Brain microvascular endothelial cell (primary cell): Measurements from ENCODE around the gene KIFAP3.

ENCODE experiments used
- DNase-seq: peaks from one replicate; pipeline ENCODE4 v3.0.0-alpha.2; 2020
- H3K27ac ChIP-seq: fragments of 250-450 bp; sonication (Bioruptor Pico); 2 replicates; pipeline ENCODE4 v1.5.1; 2020; ENCODE audit warnings: mild to moderate bottlenecking, moderate library complexity
- H3K27me3 ChIP-seq: fragments of 250-450 bp; sonication (Bioruptor Pico); replicated peaks from 2 replicates; pipeline ENCODE4 v1.5.1; 2020; ENCODE audit warnings: mild to moderate bottlenecking
- H3K36me3 ChIP-seq: fragments of 250-450 bp; sonication (Bioruptor Pico); replicated peaks from 2 replicates; pipeline ENCODE4 v1.5.1; 2020; ENCODE audit warnings: mild to moderate bottlenecking
- H3K4me3 ChIP-seq: 2 replicates; pipeline ENCODE4 v1.5.1; 2011; ENCODE audit warnings: low read depth, mild to moderate bottlenecking, control low read depth, low read length, moderate library complexity
- in situ Hi-C: cut with HindIII; loops from 2 replicates; pipeline ENCODE4 v1.10.0; 2017; ENCODE audit warnings: low sequenced_read_pairs, low pct_ligation_motif_present
- TF ChIP-seq, protein P1 (sequence below): IDR thresholded peaks from 2 replicates; pipeline ENCODE4 v1.5.1; 2011; ENCODE audit warnings: low read depth, mild to moderate bottlenecking, moderate library complexity, low read length, control low read depth, inconsistent platforms; ENCODE audit errors: missing control alignments

Gene KIFAP3

GRCh38 chr1:170030212-170030611 is 44.3 kb downstream of the KIFAP3 start:
- Histone ChIP-seq H3K36me3 (no peaks in the 10 kb centered on the region), H3K4me3 (no peak overlapping the region), H3K27me3 (no peaks in the 10 kb centered on the region), H3K27ac (no peak overlapping the region)
- TF ChIP-seq, protein P1, sequence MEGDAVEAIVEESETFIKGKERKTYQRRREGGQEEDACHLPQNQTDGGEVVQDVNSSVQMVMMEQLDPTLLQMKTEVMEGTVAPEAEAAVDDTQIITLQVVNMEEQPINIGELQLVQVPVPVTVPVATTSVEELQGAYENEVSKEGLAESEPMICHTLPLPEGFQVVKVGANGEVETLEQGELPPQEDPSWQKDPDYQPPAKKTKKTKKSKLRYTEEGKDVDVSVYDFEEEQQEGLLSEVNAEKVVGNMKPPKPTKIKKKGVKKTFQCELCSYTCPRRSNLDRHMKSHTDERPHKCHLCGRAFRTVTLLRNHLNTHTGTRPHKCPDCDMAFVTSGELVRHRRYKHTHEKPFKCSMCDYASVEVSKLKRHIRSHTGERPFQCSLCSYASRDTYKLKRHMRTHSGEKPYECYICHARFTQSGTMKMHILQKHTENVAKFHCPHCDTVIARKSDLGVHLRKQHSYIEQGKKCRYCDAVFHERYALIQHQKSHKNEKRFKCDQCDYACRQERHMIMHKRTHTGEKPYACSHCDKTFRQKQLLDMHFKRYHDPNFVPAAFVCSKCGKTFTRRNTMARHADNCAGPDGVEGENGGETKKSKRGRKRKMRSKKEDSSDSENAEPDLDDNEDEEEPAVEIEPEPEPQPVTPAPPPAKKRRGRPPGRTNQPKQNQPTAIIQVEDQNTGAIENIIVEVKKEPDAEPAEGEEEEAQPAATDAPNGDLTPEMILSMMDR = no peak
- DNase-seq = no peak
- in situ Hi-C loops = no loop called here

DNA sequence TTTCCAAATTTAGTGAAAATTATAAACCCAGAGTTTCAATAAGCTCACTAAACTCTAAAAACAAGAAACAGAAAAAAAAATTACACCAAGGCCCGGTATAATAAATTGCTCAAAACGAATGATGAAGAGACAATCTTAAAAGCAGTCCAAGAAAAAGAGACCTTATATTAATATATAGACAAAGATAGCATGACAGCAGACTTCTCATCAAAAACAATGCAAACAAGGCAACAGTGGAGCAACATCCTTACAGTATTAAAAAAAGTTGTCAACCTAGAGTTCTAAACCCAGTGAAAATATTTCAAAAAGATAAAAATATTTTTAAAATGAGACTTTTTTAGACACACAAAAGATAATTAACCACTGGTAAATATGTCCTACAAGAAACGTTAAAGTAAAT is 46.7 kb downstream of the KIFAP3 start:
- TF ChIP-seq, protein P1 = no peak
- no peak overlapping the region for H3K27ac ChIP-seq
- no peak overlapping the region for H3K4me3 ChIP-seq
- H3K36me3 ChIP-seq = no peaks in the 10 kb centered on the region
- H3K27me3 ChIP-seq = no peaks in the 10 kb centered on the region
- in situ Hi-C loops = no loop called here
- no peak for DNase-seq

- TF ChIP-seq, protein P1 = no peak
- in situ Hi-C loops = no loop called here
- no peak for DNase-seq
- Histone ChIP-seq H3K36me3 (no peaks in the 10 kb centered on the region), H3K27me3 (no peaks in the 10 kb centered on the region), H3K27ac (no peak overlapping the region), H3K4me3 (no peak overlapping the region)
These were observed 53.6 kb downstream of the KIFAP3 start for GRCh38 chr1:170020859-170021258.

DNA sequence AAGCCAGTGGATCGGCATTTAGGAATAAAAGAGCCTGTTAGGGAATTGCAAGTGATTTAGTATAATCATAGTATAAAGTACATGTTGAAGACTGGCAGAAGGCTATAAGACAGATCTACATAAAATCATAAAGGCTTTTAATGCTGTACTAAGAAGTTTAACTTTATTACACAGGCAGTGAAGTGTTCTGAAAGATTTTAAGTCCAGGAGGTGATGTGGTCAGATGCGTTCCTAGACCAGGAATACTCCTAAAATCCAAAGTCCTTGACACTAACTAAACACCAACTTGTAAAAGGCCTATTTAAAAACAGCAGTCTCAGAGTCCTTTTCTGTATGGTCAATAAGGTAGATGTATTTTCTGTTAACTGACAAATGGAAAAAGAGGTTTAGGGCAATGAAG is 57.0 kb downstream of the KIFAP3 start:
- DNase-seq = no peak
- TF ChIP-seq, protein P1 = no peak
- Histone ChIP-seq H3K27ac (no peak overlapping the region), H3K36me3 (no peaks in the 10 kb centered on the region), H3K4me3 (no peak overlapping the region), H3K27me3 (no peaks in the 10 kb centered on the region)
- in situ Hi-C loops = no loop called here

- TF ChIP-seq, protein P1 = no peak
- no peak for DNase-seq
- no peak overlapping the region for H3K27ac ChIP-seq
- H3K27me3 ChIP-seq = no peaks in the 10 kb centered on the region
- H3K36me3 ChIP-seq = no peaks in the 10 kb centered on the region
- H3K4me3 ChIP-seq = no peak overlapping the region
- in situ Hi-C loops = no loop called here
These were observed 61.6 kb downstream of the KIFAP3 start for GRCh38 chr1:170012920-170013319.

GRCh38 chr1:170010443-170010842 is 64.1 kb downstream of the KIFAP3 start:
- no peaks in the 10 kb centered on the region for H3K36me3 ChIP-seq
- no peak overlapping the region for H3K27ac ChIP-seq
- H3K27me3 ChIP-seq = no peaks in the 10 kb centered on the region
- H3K4me3 ChIP-seq = no peak overlapping the region
- TF ChIP-seq, protein P1 = peak; percentile 28
- in situ Hi-C loops = no loop called here
- peak; percentile 34 for DNase-seq
